AG04449 (cell line): ENCODE results near the gene FAM234A.

ENCODE experiments used
- CTCF ChIA-PET: fragments of 350-600 bp; formaldehyde crosslinking; extraction: SDS; loops from one replicate; lab custom pipeline; 2021; ENCODE audit warnings: antibody characterized with exemption; lab: Yijun Ruan, JAX
- POLR2A ChIA-PET: fragments of 400-600, 350-600 bp; formaldehyde crosslinking; extraction: SDS; loops from one replicate; lab custom pipeline; 2020; ENCODE audit warnings: antibody characterized with exemption, inconsistent platforms; lab: Yijun Ruan, JAX
- DNase-seq: peaks from one replicate; pipeline ENCODE4 v3.0.0-alpha.2; 2010; ENCODE audit warnings: low read depth, low spot score
- H3K4me3 ChIP-seq: 2 replicates; pipeline ENCODE4 v1.5.1; 2011; ENCODE audit warnings: low read depth, mild to moderate bottlenecking, control low read depth, low read length
- CTCF ChIP-seq: IDR thresholded peaks from one replicate; pipeline ENCODE4 v1.5.1; 2011; ENCODE audit warnings: mild to moderate bottlenecking, moderate library complexity, low read length, control low read depth, inconsistent platforms; ENCODE audit not compliant: insufficient read depth; ENCODE audit errors: missing control alignments

The FAM234A gene

GRCh38 chr16:242281-242680 is 7.7 kb downstream of the FAM234A start:
- ChIA-PET POLR2A (no interaction called here), CTCF (interaction anchor here (1.2 to 1.4 kb wide), 2 partner anchors 110 to 120 kb away, joined by 3 read pairs; no protein-coding TSS in a partner anchor)

GRCh38 chr16:243348-243747 is 8.7 kb downstream of the FAM234A start:
- no peak for TF ChIP-seq CTCF
- no peak for DNase-seq
- POLR2A ChIA-PET = interaction anchor here (0.7 kb wide), 1 partner anchor 8 kb away, joined by 3 read pairs; the partner anchor contains the start of gene FAM234A
- no peak overlapping the region for H3K4me3 ChIP-seq
- CTCF ChIA-PET = interaction anchor here (1.4 kb wide), 1 partner anchor 109 kb away, joined by 3 read pairs; no protein-coding TSS in a partner anchor

More at GRCh38 chr16:242281-242680, 7.7 kb downstream of the FAM234A start:
- no peak for DNase-seq
- no peak overlapping the region for H3K4me3 ChIP-seq
- no peak for TF ChIP-seq CTCF

GRCh38 chr16:245105-245504 is 10.5 kb downstream of the FAM234A start:
- ChIA-PET POLR2A (no interaction called here), CTCF (interaction anchor here (2.8 kb wide), 1 partner anchor 10 kb away, joined by 15 read pairs; the partner anchor contains the start of gene FAM234A)
- no peak for TF ChIP-seq CTCF
- no peak overlapping the region for H3K4me3 ChIP-seq
- no peak for DNase-seq

- H3K4me3 ChIP-seq = no peak overlapping the region
- no peak for TF ChIP-seq CTCF
- ChIA-PET CTCF (no interaction called here), POLR2A (no interaction called here)
- DNase-seq = no peak
These were observed 12.4 kb downstream of the FAM234A start for GRCh38 chr16:247027-247426.

- no peak for DNase-seq
- TF ChIP-seq CTCF = no peak
- ChIA-PET CTCF (interaction anchor here (1.0 to 1.7 kb wide), 2 partner anchors 9 to 14 kb away, joined by 3 to 6 read pairs; partner anchors contain the start of gene FAM234A), POLR2A (no interaction called here)
- no peak overlapping the region for H3K4me3 ChIP-seq
These were observed 14.8 kb downstream of the FAM234A start for GRCh38 chr16:249431-249830.

GRCh38 chr16:252366-253337 is 18.0 kb downstream of the FAM234A start:
- TF ChIP-seq CTCF = no peak
- ChIA-PET CTCF (interaction anchor here (1.1 to 1.8 kb wide), 2 partner anchors 11 to 18 kb away, joined by 3 to 4 read pairs; partner anchors contain the start of gene FAM234A), POLR2A (interaction anchor here (1.1 kb wide), 1 partner anchor 17 kb away, joined by 3 read pairs; no protein-coding TSS in a partner anchor)
- H3K4me3 ChIP-seq = no peak overlapping the region
- no peak for DNase-seq
